SK-N-SH treated with all-trans-retinoic acid at 6 μM for 48 hours (cell line): Measurements from ENCODE around the gene GZMH.

Experiments
- ATAC-seq: fragments of 200-7000 bp; cut with Tn5 transposase; 3 replicates; pipeline ENCODE4 v1.9.1; 2020; ENCODE audit warnings: mild to moderate bottlenecking, moderate library complexity
- ARNTL ChIP-seq: fragments of 450-650 bp; formaldehyde crosslinking; IDR thresholded peaks from 2 replicates; pipeline ENCODE4 v1.5.0; 2020; ENCODE audit warnings: low read depth, mild to moderate bottlenecking, moderate library complexity, borderline replicate concordance
- BACH2 ChIP-seq: fragments of 250-450 bp; sonication (Bioruptor Pico); IDR thresholded peaks from 2 replicates; pipeline ENCODE4 v1.9.0; 2021; ENCODE audit warnings: mild to moderate bottlenecking, borderline replicate concordance
- GLIS3 ChIP-seq: fragments of 250-450 bp; sonication (Bioruptor Pico); IDR thresholded peaks from 2 replicates; pipeline ENCODE4 v1.5.0; 2020; ENCODE audit warnings: mild to moderate bottlenecking, moderate library complexity
- ISL1 ChIP-seq: fragments of 250-450 bp; sonication (Bioruptor Pico); IDR thresholded peaks from 2 replicates; pipeline ENCODE4 v2.1.2; 2022; ENCODE audit warnings: mild to moderate bottlenecking, moderate library complexity
- OSR1 ChIP-seq: fragments of 250-450 bp; sonication (Bioruptor Pico); IDR thresholded peaks from 2 replicates; pipeline ENCODE4 v1.8.0; 2022; ENCODE audit warnings: moderate library complexity, mild to moderate bottlenecking, inconsistent platforms
- POU6F1 ChIP-seq: fragments of 250-450 bp; sonication (Bioruptor Pico); IDR thresholded peaks from 2 replicates; pipeline ENCODE4 v1.8.0; 2021; ENCODE audit warnings: low read depth, mild to moderate bottlenecking, moderate library complexity, borderline replicate concordance
- PPARA ChIP-seq: fragments of 250-450 bp; sonication (Bioruptor Pico); IDR thresholded peaks from 2 replicates; pipeline ENCODE4 v1.5.0; 2020; ENCODE audit warnings: mild to moderate bottlenecking, borderline replicate concordance
- RARB ChIP-seq: fragments of 250-450 bp; sonication (Bioruptor Pico); IDR thresholded peaks from 2 replicates; pipeline ENCODE4 v1.8.0; 2021; ENCODE audit warnings: mild to moderate bottlenecking, moderate library complexity
- SNAI2 ChIP-seq: fragments of 250-450 bp; sonication (Bioruptor Pico); IDR thresholded peaks from 2 replicates; pipeline ENCODE4 v1.5.0; 2020; ENCODE audit warnings: mild to moderate bottlenecking, moderate library complexity
- TOX ChIP-seq: fragments of 250-450 bp; sonication (Bioruptor Pico); IDR thresholded peaks from 2 replicates; pipeline ENCODE4 v1.8.0; 2021; ENCODE audit warnings: mild to moderate bottlenecking, moderate library complexity, borderline replicate concordance
- ZC3H10 ChIP-seq: fragments of 250-450 bp; sonication (Bioruptor Pico); IDR thresholded peaks from 2 replicates; pipeline ENCODE4 v1.5.1; 2021; ENCODE audit warnings: mild to moderate bottlenecking, moderate library complexity
- ZFP3 ChIP-seq: fragments of 250-450 bp; sonication (Bioruptor Pico); IDR thresholded peaks from 2 replicates; pipeline ENCODE4 v1.5.0; 2020; ENCODE audit warnings: mild to moderate bottlenecking, moderate library complexity
- ZFP30 ChIP-seq: fragments of 450-650 bp; formaldehyde crosslinking; IDR thresholded peaks from 2 replicates; pipeline ENCODE4 v1.5.0; 2022; ENCODE audit warnings: mild to moderate bottlenecking, moderate library complexity
- ZNF565 ChIP-seq: fragments of 450-650 bp; formaldehyde crosslinking; conservative IDR thresholded peaks from 2 replicates; pipeline ENCODE4 v1.5.0; 2020; ENCODE audit warnings: low read depth, mild to moderate bottlenecking, moderate library complexity
- ZNF70 ChIP-seq: fragments of 450-650 bp; formaldehyde crosslinking; IDR thresholded peaks from 2 replicates; pipeline ENCODE4 v1.5.0; 2020; ENCODE audit warnings: mild to moderate bottlenecking, moderate library complexity
- ZNF8 ChIP-seq: fragments of 450-650 bp; formaldehyde crosslinking; IDR thresholded peaks from 2 replicates; pipeline ENCODE4 v1.5.0; 2020; ENCODE audit warnings: mild to moderate bottlenecking, moderate library complexity
- TF ChIP-seq, protein P1 (sequence below): fragments of 250-450 bp; sonication (Bioruptor Pico); IDR thresholded peaks from 2 replicates; pipeline ENCODE4 v1.5.0; 2020; ENCODE audit warnings: mild to moderate bottlenecking, moderate library complexity
- TF ChIP-seq, protein P2 (sequence below): fragments of 250-450 bp; sonication (Bioruptor Pico); IDR thresholded peaks from 2 replicates; pipeline ENCODE4 v1.8.0; 2020; ENCODE audit warnings: mild to moderate bottlenecking, moderate library complexity, borderline replicate concordance
- TF ChIP-seq, protein P3 (sequence below): fragments of 250-450 bp; sonication (Bioruptor Pico); IDR thresholded peaks from 2 replicates; pipeline ENCODE4 v1.5.1; 2020; ENCODE audit warnings: low read depth, mild to moderate bottlenecking, moderate library complexity
- TF ChIP-seq, protein P4 (sequence below): fragments of 250-450 bp; sonication (Bioruptor Pico); IDR thresholded peaks from 2 replicates; pipeline ENCODE4 v1.5.1; 2021; ENCODE audit warnings: mild to moderate bottlenecking, moderate library complexity

The GZMH gene

GRCh38 chr14:24565766-24566165, 43.7 kb downstream of the GZMH start:
- TF ChIP-seq ZFP3 (CRISPR knock-in tag): no peak
- no peak for TF ChIP-seq BACH2 (CRISPR knock-in tag)
- TF ChIP-seq POU6F1: no peak
- TF ChIP-seq, protein P1, sequence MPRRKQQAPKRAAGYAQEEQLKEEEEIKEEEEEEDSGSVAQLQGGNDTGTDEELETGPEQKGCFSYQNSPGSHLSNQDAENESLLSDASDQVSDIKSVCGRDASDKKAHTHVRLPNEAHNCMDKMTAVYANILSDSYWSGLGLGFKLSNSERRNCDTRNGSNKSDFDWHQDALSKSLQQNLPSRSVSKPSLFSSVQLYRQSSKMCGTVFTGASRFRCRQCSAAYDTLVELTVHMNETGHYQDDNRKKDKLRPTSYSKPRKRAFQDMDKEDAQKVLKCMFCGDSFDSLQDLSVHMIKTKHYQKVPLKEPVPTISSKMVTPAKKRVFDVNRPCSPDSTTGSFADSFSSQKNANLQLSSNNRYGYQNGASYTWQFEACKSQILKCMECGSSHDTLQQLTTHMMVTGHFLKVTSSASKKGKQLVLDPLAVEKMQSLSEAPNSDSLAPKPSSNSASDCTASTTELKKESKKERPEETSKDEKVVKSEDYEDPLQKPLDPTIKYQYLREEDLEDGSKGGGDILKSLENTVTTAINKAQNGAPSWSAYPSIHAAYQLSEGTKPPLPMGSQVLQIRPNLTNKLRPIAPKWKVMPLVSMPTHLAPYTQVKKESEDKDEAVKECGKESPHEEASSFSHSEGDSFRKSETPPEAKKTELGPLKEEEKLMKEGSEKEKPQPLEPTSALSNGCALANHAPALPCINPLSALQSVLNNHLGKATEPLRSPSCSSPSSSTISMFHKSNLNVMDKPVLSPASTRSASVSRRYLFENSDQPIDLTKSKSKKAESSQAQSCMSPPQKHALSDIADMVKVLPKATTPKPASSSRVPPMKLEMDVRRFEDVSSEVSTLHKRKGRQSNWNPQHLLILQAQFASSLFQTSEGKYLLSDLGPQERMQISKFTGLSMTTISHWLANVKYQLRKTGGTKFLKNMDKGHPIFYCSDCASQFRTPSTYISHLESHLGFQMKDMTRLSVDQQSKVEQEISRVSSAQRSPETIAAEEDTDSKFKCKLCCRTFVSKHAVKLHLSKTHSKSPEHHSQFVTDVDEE (CRISPR knock-in tag): no peak
- TF ChIP-seq GLIS3 (CRISPR knock-in tag): no peak
- no peak for TF ChIP-seq ISL1 (CRISPR knock-in tag)
- no peak for TF ChIP-seq ARNTL (CRISPR knock-in tag)
- TF ChIP-seq, protein P2, sequence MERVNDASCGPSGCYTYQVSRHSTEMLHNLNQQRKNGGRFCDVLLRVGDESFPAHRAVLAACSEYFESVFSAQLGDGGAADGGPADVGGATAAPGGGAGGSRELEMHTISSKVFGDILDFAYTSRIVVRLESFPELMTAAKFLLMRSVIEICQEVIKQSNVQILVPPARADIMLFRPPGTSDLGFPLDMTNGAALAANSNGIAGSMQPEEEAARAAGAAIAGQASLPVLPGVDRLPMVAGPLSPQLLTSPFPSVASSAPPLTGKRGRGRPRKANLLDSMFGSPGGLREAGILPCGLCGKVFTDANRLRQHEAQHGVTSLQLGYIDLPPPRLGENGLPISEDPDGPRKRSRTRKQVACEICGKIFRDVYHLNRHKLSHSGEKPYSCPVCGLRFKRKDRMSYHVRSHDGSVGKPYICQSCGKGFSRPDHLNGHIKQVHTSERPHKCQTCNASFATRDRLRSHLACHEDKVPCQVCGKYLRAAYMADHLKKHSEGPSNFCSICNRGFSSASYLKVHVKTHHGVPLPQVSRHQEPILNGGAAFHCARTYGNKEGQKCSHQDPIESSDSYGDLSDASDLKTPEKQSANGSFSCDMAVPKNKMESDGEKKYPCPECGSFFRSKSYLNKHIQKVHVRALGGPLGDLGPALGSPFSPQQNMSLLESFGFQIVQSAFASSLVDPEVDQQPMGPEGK: no peak
- TF ChIP-seq, protein P3, sequence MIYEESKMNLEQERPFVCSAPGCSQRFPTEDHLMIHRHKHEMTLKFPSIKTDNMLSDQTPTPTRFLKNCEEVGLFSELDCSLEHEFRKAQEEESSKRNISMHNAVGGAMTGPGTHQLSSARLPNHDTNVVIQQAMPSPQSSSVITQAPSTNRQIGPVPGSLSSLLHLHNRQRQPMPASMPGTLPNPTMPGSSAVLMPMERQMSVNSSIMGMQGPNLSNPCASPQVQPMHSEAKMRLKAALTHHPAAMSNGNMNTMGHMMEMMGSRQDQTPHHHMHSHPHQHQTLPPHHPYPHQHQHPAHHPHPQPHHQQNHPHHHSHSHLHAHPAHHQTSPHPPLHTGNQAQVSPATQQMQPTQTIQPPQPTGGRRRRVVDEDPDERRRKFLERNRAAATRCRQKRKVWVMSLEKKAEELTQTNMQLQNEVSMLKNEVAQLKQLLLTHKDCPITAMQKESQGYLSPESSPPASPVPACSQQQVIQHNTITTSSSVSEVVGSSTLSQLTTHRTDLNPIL (CRISPR knock-in tag): no peak
- no peak for TF ChIP-seq ZC3H10
- no peak for TF ChIP-seq ZFP30 (CRISPR knock-in tag)
- no peak for TF ChIP-seq SNAI2 (CRISPR knock-in tag)
- no peak for TF ChIP-seq TOX (CRISPR knock-in tag)
- TF ChIP-seq OSR1 (CRISPR knock-in tag): no peak
- TF ChIP-seq RARB (CRISPR knock-in tag): no peak
- TF ChIP-seq ZNF8 (CRISPR knock-in tag): no peak
- no peak for TF ChIP-seq ZNF565 (CRISPR knock-in tag)
- no peak for ATAC-seq

GRCh38 chr14:24563505-24563904, 46.0 kb downstream of the GZMH start:
- TF ChIP-seq, protein P4, sequence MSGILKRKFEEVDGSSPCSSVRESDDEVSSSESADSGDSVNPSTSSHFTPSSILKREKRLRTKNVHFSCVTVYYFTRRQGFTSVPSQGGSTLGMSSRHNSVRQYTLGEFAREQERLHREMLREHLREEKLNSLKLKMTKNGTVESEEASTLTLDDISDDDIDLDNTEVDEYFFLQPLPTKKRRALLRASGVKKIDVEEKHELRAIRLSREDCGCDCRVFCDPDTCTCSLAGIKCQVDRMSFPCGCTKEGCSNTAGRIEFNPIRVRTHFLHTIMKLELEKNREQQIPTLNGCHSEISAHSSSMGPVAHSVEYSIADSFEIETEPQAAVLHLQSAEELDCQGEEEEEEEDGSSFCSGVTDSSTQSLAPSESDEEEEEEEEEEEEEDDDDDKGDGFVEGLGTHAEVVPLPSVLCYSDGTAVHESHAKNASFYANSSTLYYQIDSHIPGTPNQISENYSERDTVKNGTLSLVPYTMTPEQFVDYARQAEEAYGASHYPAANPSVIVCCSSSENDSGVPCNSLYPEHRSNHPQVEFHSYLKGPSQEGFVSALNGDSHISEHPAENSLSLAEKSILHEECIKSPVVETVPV (CRISPR knock-in tag): no peak
- TF ChIP-seq PPARA (CRISPR knock-in tag): no peak
- no peak for TF ChIP-seq ZC3H10
- TF ChIP-seq, protein P3 (CRISPR knock-in tag): no peak
- TF ChIP-seq RARB (CRISPR knock-in tag): no peak
- TF ChIP-seq ZFP30 (CRISPR knock-in tag): no peak
- TF ChIP-seq ZNF565 (CRISPR knock-in tag): no peak
- TF ChIP-seq ZNF70 (CRISPR knock-in tag): no peak
- TF ChIP-seq TOX (CRISPR knock-in tag): no peak
- TF ChIP-seq, protein P2: no peak
- no peak for TF ChIP-seq ZNF8 (CRISPR knock-in tag)
- TF ChIP-seq ZFP3 (CRISPR knock-in tag): no peak
- TF ChIP-seq, all 23 proteins: peak for 0
- ATAC-seq: no peak
